HG03045 (cell line): ENCODE results near the gene RSPH1.

Source experiments
- ATAC-seq: cut with Tn5 transposase; IDR thresholded peaks from one replicate; pipeline ENCODE4 v1.9.1; 2021; ENCODE audit warnings: mild to moderate bottlenecking, moderate library complexity; ENCODE audit not compliant: unreplicated experiment

The RSPH1 gene

GRCh38 chr21:42433946-42434551 lies 62.0 kb downstream of the RSPH1 start:
- ATAC-seq = no peak

DNA sequence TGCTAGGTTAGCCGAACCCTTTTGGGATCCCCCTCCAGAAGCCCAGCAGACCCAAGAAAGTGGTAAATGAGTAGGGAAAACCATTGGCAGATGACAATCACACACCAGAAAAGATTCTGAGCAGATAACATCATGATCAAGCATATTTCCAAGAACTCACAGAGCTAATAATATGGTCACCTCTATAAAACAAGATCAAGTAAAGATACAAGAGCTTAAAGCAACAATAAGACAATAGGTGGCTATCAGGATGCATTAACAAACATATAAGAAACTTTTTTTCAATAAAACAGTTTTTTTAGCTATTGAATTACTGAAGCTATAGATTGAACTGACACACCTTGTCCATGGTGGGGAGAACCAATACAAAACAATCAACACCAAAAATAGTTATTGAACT lies 63.3 kb downstream of the RSPH1 start:
- no peak for ATAC-seq

GRCh38 chr21:42431196-42431595 lies 64.8 kb downstream of the RSPH1 start:
- ATAC-seq = no peak

DNA sequence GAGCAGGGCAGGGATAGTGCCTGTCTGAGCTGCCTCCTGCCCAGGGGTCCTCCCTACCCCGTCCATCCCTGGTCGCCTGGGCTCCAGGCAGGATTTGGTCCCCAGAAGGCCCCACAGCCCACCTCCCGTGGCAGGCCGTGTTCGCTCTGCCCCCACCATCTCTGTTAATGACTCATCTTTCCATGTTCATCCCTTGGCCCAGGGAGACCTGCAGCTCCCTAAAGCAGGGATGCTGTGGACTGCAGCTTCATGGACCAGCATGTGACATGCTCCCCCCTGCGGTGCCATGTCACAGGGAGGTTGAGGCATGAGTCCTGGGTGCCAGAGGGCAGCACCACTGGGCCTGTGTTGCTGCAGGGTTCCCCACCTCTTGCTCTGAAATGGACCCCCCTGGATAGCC lies 65.5 kb downstream of the RSPH1 start:
- no peak for ATAC-seq

DNA sequence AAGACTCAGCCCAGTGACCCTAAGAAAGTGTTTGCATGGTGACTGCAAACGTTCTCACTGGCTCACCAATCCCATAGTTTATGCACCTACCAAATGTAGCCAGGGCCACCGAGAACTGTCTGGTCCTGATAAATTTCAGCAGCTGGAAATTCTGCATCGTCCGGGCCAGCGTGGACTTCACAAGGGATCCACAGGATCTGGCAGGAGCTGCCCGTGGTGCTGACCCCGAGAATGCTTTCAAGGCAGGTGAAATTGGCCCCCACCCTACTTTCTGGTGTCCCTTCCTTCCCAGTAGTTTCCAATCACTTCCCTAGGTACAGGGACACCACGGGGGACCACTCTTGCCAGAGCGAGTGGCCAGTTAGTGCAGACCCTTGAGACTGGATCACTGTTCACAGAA lies 66.2 kb downstream of the RSPH1 start:
- ATAC-seq = no peak

- no peak for ATAC-seq
Measured at GRCh38 chr21:42429021-42429420, 67.0 kb downstream of the RSPH1 start.

GRCh38 chr21:42427809-42428419 lies 68.1 kb downstream of the RSPH1 start:
- no peak for ATAC-seq

DNA sequence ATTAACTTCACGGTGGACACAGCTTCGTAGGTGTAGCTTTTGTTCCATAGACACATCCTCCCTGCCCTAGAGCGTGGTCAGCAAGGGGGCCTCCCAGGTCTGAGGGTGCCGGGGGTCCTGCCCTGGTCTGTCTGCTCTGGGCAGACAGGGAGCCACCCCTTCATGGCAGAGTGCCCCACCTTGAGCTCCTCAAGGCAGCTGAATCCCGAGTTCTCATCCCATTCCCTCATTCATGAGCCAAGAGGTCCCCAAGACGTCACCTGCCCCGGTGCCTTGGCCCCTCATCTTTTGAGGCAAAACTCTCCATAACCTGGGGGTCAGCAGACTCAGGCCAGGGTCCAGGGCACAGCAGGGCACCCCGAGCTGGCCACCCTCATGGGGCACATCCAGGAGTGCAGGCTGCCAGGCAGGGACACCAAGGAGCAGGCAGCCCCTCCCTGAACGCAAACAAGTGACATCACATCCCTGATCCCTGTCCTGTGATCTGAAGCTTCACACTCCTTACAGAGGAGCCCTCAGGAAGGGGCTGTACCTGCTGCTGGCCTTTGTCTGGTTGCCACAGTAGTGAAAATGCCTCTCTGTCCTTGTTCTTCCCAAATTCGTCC lies 69.0 kb downstream of the RSPH1 start:
- no peak for ATAC-seq

DNA sequence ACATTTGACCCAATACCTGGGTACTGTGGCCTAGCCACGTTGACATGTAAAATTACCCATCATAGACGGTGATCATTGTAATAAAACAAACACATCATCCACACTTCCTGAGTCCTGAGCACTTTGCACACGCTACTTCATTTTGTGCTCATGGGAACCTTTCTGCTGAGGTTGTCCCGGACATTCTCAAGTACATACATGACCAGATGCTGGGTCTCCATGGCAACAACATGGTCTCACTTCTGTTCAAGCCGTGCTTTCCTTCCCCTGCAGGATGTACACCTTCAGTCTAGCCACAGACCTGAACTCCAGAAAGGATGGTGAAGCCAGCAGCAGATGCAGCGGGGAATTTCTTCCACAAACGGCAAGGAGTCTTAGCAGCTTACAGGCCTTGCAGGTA lies 69.6 kb downstream of the RSPH1 start:
- no peak for ATAC-seq

DNA sequence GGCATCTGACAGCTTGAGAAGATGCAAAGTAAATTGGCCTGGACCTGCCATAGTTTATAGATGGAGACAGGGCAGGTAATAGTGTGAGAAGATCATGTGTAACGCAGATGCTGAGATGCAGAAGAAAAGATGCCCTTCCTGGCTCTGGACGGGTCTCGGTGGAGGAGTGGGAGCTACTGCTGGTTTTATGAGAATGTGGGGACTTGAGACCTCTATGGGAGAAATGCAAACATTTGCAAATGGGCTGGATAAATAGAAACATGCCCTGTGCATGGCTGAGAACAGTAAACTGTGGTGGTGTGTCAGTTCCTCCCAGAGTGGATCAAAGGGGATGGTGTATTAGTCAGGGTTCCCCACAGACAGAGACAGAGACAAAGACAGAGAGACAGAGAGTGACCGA lies 70.4 kb downstream of the RSPH1 start:
- no peak for ATAC-seq

DNA sequence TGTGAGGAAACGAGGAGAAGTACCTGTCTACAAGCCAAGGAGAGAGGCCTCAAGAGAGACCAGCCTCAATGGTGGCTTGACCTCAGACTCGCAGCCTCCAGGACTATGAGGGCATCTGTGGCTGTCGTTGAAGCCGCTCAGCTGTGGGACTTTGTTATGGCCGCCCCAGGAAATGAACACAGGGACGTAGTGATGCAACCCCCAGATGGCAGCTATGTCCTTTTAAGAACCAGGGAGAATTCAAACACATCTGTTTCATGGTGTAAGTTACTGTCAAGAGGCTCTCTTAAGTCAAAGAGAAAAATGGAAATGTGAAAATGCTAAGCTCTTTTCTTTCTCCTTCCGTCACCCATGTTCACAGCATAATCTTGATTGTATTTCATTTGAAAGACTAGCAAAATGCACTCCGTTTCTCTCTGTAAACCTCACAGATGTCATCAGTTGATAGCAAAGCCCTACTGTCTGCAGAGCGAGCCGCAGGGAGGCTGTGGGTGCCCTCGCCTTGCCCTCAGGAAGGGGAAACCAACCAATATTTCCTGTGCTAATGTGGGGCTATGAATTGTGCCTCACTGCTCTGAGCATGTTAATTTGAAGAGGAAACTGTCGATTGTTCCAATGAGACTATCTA lies 71.0 kb downstream of the RSPH1 start:
- no peak for ATAC-seq

DNA sequence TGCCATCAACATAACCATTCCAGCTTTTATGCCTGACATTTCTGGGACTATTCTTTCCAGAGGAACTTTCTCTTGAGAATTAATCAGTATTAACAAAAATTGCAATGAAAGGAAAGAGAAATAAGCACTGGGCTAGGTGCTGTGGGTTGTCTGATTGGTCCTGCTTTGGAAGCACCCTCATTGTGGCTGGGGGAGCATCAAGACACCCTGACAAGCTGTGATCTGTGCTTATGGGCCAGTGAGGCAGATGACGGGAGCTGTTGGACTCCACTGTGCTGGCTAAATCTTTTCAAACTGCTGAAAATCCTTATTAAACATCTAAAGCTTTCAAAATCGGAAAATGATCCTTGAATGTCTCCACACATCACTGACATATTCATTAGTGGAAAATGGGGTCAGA lies 72.3 kb downstream of the RSPH1 start:
- ATAC-seq = no peak

GRCh38 chr21:42423197-42423675 lies 72.8 kb downstream of the RSPH1 start:
- peak; percentile 50 for ATAC-seq
